AG09319 (cell line): ENCODE data around the gene FOS.

Experiments
- DNase-seq: peaks from one replicate; pipeline ENCODE4 v3.0.0-alpha.2; 2010; ENCODE audit warnings: low read depth; ENCODE audit errors: extremely low read depth
- CTCF ChIP-seq: IDR thresholded peaks from 2 replicates; pipeline ENCODE4 v1.5.1; 2011; ENCODE audit warnings: low read depth, mild to moderate bottlenecking, inconsistent platforms, low read length, moderate library complexity

The FOS gene

GRCh38 chr14:75273272-75274049 is 5.2 kb upstream of the FOS start:
- TF ChIP-seq CTCF = no peak
- no peak for DNase-seq

- DNase-seq = no peak
- no peak for TF ChIP-seq CTCF
Measured at GRCh38 chr14:75274050-75274898, 4.4 kb upstream of the FOS start.

- no peak for TF ChIP-seq CTCF
- DNase-seq = no peak
Measured at GRCh38 chr14:75274899-75275569, 3.6 kb upstream of the FOS start.

GRCh38 chr14:75275598-75275997 is 3.0 kb upstream of the FOS start:
- DNase-seq = no peak
- no peak for TF ChIP-seq CTCF

- TF ChIP-seq CTCF = no peak
- peak; percentile 80 for DNase-seq
Measured at GRCh38 chr14:75277008-75277814, 1.4 kb upstream of the FOS start.

- TF ChIP-seq CTCF = no peak
- DNase-seq = no peak
Measured at GRCh38 chr14:75277815-75278421, 710 bp upstream of the FOS start.
